ENCODE data around the gene NPY4R.
"Not testable (repeated sequence)": the region's sequence is repeated elsewhere in the genome, so short reads cannot be mapped to it uniquely, and the experiment has no call there.

The NPY4R gene

DNA sequence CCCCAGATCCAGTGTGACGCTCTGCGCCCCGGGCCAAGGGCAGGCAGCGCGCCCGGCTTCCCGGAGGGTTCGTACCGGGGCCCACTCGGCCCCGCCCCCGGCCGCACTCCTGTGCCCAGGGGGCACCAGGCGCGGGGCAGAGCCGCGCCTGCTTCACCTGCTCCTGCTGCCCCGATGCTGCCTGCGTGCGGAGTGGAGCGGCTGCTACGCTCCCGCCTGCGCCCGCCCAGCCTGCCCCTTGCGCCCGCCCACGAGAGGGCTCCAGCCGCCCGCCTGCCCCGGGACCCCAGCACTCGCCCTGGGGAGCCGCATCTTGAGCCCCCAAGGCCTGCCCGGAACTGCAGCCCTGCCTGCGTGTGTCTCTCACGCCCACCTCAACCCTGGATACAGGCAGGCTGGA lies at the start of gene NPY4R:
NPY4R (minus strand) TSS at position 194 of the 400 bp plus-strand sequence. CDS start 3,323 bp downstream, outside the sequence.
- not testable (repeated sequence) for DNase-seq (ENCODE audit: low read depth in 3 of 3)

DNA sequence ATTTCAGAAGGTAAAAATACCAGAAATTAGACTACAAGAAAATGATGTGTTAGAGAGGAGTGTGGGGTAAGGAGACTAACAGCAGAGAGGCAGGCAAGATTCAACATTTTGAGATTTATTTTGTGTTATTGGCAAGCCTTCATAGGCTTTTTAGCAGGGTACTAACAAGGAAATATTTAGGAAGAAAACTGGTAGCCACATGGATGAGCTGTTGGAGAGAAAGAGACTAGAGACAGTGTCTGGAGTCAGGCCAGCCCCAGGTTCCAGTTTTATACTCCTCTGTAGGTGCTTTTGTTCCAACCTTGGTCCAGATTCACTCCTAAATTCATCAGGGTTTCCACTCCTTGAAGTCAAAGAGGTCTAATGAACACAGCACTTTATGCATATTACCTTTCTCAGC lies 49.6 kb upstream of the NPY4R start:
- DNase-seq (ENCODE audit: low read depth in 3 of 3): no peak

GRCh38 chr10:46514899-46515298 lies 49.1 kb upstream of the NPY4R start:
- no peak for DNase-seq (ENCODE audit: low read depth in 3 of 3)

- no peak for DNase-seq (ENCODE audit: low read depth in 3 of 3)
Measured at GRCh38 chr10:46514431-46514861, 48.7 kb upstream of the NPY4R start.

DNA sequence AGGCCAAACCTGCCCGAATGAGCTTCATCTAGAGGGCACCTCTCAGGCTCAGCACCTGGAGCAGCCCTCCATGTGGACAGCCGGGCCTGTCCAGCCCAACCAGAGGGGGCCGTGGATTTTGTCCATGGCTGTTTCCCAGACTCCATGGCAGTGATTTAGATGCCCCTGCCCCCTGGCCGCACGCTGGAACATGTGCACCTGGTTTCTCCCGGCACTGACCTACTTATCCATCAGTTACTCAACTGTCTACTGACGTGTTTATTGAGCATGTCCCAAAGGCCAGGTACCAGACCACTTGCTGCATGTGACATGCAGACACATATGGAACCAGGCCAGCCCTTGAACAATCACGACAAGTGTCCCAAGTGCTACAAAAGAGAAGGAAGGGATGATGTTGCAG lies 47.6 kb upstream of the NPY4R start:
- DNase-seq (ENCODE audit: low read depth in 3 of 3): not testable (repeated sequence)

DNA sequence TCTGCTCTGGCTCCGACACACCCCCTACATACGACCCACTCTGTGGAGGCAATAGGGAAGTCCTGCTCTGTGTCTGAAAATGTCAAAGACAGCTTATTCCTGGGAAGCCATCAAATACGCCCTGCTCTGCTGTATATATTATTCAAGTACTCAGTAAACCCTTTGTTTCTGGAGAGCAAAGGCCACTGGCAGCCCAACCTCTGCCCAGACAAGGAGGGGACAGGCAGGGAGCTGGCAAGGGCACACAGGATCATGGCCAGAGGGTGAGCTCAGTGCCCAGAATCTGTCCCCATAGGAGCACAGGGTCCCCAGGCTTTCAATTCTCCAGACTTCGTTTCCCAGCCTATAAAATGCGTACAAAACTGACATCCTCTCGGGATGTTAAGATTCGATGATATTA lies 47.0 kb upstream of the NPY4R start:
- not testable (repeated sequence) for DNase-seq (ENCODE audit: low read depth in 3 of 3)

DNA sequence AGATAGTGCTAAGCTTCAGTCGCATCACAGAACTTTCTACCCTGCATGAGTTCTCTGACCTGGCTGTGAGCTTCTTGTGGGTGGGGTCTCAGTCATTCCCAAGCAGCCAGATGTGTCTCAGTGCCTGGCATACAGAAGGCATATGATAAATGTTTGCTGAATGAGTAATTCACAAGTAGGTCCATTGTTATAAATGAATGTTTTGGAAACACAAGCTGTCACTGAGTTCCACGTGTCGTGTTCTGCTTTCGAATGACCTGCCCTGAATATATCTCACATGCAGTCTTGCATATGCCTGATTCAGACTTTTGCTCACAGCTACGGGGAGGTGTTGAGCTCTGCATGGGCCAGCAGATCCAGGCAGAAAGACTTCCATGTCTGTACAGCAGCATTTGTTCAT lies 46.2 kb upstream of the NPY4R start:
- not testable (repeated sequence) for DNase-seq (ENCODE audit: low read depth in 3 of 3)

- DNase-seq (ENCODE audit: low read depth in 3 of 3): not testable (repeated sequence)
Measured at GRCh38 chr10:46499990-46500389, 34.2 kb upstream of the NPY4R start.

DNA sequence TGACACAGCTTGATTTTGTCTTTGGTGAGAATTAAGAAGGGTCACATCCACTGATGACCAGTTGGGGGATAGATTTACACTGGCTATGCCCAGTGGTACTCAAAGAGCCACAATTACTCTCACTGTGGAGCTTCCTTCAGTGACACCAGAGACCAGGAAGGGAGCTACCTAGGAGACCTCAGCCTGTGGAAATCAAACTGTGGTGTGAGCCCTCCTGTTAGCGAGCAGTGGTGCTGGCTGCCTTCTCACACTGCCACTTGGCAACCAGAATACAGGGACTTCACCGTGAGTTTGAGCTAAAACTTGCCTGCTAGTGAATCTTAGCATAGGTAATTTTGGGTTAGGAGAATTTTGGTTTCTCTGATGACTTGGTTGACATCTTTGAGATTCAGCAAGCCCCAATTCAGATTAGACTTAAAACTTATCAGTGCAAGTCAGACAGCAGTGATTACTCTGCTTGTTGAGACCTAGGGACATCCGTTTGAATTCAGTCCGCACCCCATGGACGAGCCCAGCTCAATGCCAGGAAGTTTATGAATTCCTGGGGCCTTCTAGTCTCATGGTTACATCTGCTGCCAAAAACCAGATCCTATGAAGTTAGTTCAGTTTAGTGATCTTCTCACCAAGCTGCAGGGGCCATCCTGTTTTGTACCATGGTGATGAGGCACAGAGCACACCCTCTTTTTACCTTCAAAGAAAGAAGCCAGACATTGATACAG lies 33.4 kb upstream of the NPY4R start:
- not testable (repeated sequence) for DNase-seq (ENCODE audit: low read depth in 3 of 3)

DNA sequence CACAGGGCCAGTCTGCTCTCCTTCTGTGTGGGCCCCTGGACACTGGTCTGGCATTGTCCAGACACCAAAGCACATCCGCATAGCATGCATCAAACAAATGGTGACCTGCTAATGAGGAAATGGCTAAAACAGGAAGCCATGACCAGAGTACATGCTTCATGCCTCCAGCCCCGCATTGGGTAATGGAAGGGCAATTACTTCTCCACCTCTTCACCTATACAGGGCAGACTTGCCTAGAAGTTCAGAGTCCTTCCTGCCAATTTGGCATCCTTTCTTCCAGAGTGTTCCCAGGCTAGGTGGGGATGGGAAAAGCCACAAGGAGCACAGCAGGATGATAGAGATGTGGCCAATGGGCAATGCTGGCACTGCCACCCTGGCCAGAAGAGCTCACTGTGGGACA lies 32.1 kb upstream of the NPY4R start:
- not testable (repeated sequence) for DNase-seq (ENCODE audit: low read depth in 3 of 3)

DNA sequence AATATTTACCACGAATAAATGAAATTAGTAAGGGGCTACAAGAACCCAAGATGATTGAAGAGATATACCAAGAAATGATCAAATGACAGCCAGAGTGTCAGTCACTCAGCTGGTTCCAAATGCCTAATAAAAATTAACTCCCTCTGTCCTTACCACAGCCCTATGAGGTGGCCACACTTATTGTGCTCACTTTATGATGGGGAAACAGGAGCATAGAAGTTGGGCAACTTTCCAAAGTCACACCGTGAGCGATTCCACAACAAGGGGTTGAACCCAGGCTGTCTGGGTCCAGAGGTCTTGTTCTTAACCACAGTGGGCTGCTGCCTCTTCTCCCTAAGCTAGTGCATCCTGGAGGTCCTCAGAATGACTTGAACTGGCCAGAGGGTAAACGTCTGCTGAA lies 31.6 kb upstream of the NPY4R start:
- DNase-seq (ENCODE audit: low read depth in 3 of 3): not testable (repeated sequence)

DNA sequence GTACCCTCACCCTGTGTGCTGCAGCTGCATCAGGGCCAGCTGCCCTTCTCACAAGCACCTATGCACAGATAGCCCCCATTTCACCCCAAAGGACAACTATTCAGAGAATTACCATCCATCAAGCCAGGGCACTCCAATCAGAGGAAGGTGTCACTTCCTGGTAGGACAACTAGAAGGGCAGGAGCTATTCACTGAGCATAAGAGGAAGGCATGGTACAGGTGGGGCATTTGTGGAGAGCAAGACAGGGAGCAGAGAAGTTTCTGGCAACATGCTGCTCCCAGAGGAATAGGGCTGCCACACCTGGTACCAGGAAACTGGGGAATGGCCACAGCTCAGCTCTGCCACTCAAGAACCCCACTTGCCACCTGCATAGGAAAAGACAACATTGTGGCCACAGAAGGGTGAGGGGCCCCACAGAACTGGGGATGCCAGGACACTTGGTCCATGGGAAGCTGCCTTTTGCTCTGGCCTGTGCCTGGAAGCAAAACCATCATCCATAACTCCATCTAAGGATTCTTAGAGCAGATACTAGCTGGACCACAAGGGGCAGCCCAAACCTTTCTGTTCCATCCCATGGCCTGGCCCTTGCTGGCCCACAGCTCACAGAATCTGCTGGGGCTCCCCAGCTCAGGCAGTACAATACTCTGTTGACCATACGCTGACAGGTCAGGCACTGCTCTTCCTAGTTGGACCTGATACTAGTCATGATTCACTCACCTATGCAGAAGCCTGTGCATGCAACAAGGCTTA lies 25.8 kb upstream of the NPY4R start:
- not testable (repeated sequence) for DNase-seq (ENCODE audit: low read depth in 3 of 3)

- not testable (repeated sequence) for DNase-seq (ENCODE audit: low read depth in 3 of 3)
Measured at GRCh38 chr10:46490285-46490684, 24.5 kb upstream of the NPY4R start.

GRCh38 chr10:46486459-46486858 lies 20.7 kb upstream of the NPY4R start:
- DNase-seq (ENCODE audit: low read depth in 3 of 3): not testable (repeated sequence)

DNA sequence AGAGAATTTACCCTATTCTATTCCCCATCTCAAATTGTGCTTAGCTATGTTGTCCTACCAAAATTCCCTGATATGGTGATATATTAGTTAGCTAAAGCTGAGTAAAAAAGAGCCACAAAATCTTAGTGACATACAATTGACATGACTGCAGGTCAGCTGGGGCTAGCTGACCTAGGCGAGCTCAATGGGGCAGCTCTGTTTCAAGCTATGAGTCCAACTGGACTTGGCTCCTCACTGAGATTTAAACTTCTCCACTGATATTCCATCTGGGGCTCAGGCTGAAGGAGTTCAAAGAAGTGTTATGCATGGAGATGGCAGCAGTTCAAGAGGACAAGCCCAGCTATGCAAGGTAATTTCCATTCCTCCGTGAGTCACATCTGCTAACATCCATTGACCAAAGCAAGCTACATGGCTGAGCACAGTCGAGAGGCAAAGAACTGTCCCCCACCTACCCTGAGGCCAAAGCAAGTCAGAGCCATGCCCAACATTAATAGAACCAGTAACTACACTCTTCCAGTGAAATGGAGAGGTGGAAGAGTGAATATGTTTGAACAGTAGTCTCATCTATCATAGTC lies 9.1 kb upstream of the NPY4R start:
- not testable (repeated sequence) for DNase-seq (ENCODE audit: low read depth in 3 of 3)

DNA sequence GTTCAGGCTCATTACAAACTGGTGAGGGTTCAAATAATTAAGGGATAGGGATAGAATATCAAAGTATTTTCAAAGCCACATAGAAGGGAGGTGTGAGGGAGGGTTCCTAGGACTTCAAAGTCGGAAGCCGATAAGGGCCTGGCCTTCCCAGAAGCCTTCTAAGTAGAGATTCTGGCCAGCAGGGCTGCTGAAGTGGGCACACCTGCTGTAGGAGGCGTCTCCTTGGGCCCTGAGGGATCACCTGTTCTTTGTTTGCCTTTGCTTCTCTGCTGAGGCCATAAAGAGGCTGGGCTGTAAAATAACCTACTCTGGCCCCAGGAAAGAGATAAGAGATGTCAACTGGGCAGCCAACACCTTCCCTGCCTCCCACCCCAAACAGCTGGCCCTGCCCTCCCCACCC lies 8.0 kb upstream of the NPY4R start:
- not testable (repeated sequence) for DNase-seq (ENCODE audit: low read depth in 3 of 3)

DNA sequence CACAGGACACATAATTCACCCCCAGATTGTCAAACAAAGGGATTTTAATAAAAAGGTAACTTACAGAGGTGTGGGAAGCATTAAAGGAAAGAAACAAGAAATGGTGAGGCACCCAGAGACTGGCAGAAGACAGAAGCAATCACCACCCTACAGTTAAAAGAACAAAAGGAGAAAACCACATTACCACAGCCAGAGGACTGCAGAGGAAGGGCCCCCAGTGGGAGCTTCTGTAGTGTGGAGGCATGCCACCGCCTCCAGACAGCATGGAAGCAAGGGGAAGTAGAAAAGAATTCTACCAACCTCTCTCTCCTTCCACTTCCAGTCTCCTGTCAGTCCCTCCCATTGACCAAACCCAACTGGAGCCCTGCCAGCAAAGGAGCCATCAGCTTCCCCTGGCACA lies 4.4 kb upstream of the NPY4R start:
- DNase-seq (ENCODE audit: low read depth in 3 of 3): not testable (repeated sequence)

GRCh38 chr10:46468119-46468809 lies 2.5 kb upstream of the NPY4R start:
- DNase-seq (ENCODE audit: low read depth in 3 of 3): not testable (repeated sequence)

DNA sequence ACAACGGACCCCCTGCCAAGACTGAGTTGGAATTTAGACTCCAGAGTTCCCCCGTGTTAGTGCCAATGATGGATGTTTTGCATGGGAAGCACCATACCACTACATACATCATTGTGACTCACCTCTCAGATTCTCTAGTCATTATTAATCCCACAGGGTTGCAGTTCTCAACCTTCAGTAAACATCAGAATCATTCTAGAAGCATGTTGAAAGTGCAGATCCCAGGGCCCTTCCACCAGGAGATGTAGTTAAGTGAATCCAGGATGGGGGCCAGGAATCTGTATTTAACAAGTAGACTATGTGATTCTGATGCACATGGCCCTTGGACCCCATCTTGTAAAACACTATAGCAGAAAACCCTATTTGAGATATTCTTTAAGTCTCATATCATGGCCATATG lies 2.1 kb downstream of the NPY4R start:
- DNase-seq (ENCODE audit: low read depth in 3 of 3): not testable (repeated sequence)

GRCh38 chr10:46462276-46462675 lies 3.5 kb downstream of the NPY4R start:
- not testable (repeated sequence) for DNase-seq (ENCODE audit: low read depth in 3 of 3)

GRCh38 chr10:46459579-46459978 lies 6.2 kb downstream of the NPY4R start:
- not testable (repeated sequence) for DNase-seq (ENCODE audit: low read depth in 3 of 3)

GRCh38 chr10:46457071-46457470 lies 8.7 kb downstream of the NPY4R start:
- DNase-seq (ENCODE audit: low read depth in 3 of 3): not testable (repeated sequence)

Measured in stimulated activated CD4-positive, alpha-beta T cell treated with anti-CD3 and anti-CD28 coated beads, TNF-alpha, amount 100 ng/mL, for 48 hours (primary cell).